Smooth muscle cell (in vitro differentiated cells): ENCODE data around the gene LRRC17. TPM values are rescaled to one million over a fixed set of nuclear protein-coding genes. Genes with fewer than 3 reads are reported as not detected.
A peak's percentile ranks its signal among the peaks of the same experiment; 100 is the strongest.

Experiments used
- DNase-seq: peaks from one replicate; lab custom pipeline; 2025; ENCODE audit not compliant: unreplicated experiment; lab: John Stamatoyannopoulos, UW
- H2AFZ ChIP-seq: fragments of 200-600 bp; sonication (generic); 2 replicates; pipeline ENCODE4 v1.6.0; 2016; ENCODE audit warnings: antibody characterized with exemption, low read depth, mild to moderate bottlenecking
- H3F3A ChIP-seq: fragments of 200-600 bp; sonication (generic); 2 replicates; pipeline ENCODE4 v1.6.0; 2017; ENCODE audit warnings: antibody characterized with exemption, low read depth
- H3K27ac ChIP-seq: fragments of 200-600 bp; sonication (generic); 2 replicates; pipeline ENCODE4 v1.5.1; 2016; ENCODE audit warnings: low read depth, mild to moderate bottlenecking
- H3K27me3 ChIP-seq: fragments of 200-600 bp; sonication (generic); 2 replicates; pipeline ENCODE4 v1.6.1; 2016; ENCODE audit warnings: low read depth, mild to moderate bottlenecking
- H3K36me3 ChIP-seq: fragments of 200-600 bp; sonication (generic); 2 replicates; pipeline ENCODE4 v1.5.1; 2016; ENCODE audit warnings: low read depth
- H3K4me1 ChIP-seq: fragments of 200-600 bp; sonication (generic); 2 replicates; pipeline ENCODE4 v1.5.1; 2016; ENCODE audit warnings: low read depth
- H3K4me2 ChIP-seq: fragments of 200-600 bp; sonication (generic); 2 replicates; pipeline ENCODE4 v1.6.0; 2016; ENCODE audit warnings: mild to moderate bottlenecking
- H3K4me3 ChIP-seq: fragments of 200-600 bp; sonication (generic); 2 replicates; pipeline ENCODE4 v1.5.1; 2016; ENCODE audit warnings: mild to moderate bottlenecking
- H3K79me2 ChIP-seq: fragments of 200-600 bp; sonication (generic); 2 replicates; pipeline ENCODE4 v1.6.0; 2016; ENCODE audit warnings: low read depth, mild to moderate bottlenecking
- H3K9ac ChIP-seq: fragments of 200-600 bp; sonication (generic); 2 replicates; pipeline ENCODE4 v1.6.0; 2016; ENCODE audit warnings: low read depth
- H3K9me3 ChIP-seq: fragments of 200-600 bp; sonication (generic); replicated peaks from 2 replicates; pipeline ENCODE4 v1.5.1; 2016; ENCODE audit warnings: low read depth
- H4K20me1 ChIP-seq: fragments of 200-600 bp; sonication (generic); 2 replicates; pipeline ENCODE4 v1.6.0; 2016; ENCODE audit warnings: low read depth
- CTCF ChIP-seq: fragments of 200-600 bp; sonication (generic); IDR thresholded peaks from 2 replicates; pipeline ENCODE4 v1.5.1; 2017; ENCODE audit warnings: borderline replicate concordance, mild to moderate bottlenecking, antibody characterized with exemption; ENCODE audit not compliant: insufficient read depth, poor library complexity, severe bottlenecking
- WGBS: methylation state at CpG from one replicate; pipeline ENCODE4 v1.1.7; 2016; ENCODE audit warnings: low lambda C conversion rate; 5-methylcytosine and 5-hydroxymethylcytosine counted together
- polyA plus RNA-seq: library from polyadenylated mRNA; unstranded; fragments of >200 nt; fragmentation: Nextera tagmentation; extraction: Ambion mirVana; gene quantifications from 2 replicates; pipeline ENCODE4 v1.2.1, GENCODE V29; 2016
- total RNA-seq: library from RNA; depleted of rRNA; stranded (reverse); fragments of >200 nt; gene quantifications from 2 replicates; pipeline ENCODE4 v1.2.3, GENCODE V29; 2014

The LRRC17 gene
- total and polyA plus RNA-seq, 2 experiments from 2014 or later = 6.2 to 23.0 TPM

GRCh38 chr7:102892631-102893278 lies 20.0 kb upstream of the LRRC17 start:
- no peak for DNase-seq
- H3K27ac ChIP-seq = peak overlapping the region; percentile 88
- TF ChIP-seq CTCF = no peak
- no peaks in the 10 kb centered on the region for H3K36me3 ChIP-seq
- H3K27me3 ChIP-seq = no peaks in the 10 kb centered on the region
- no peaks in the 10 kb centered on the region for H3K79me2 ChIP-seq
- WGBS = 93% methylated on average over 1 of the region's 1 CpG
- no peak overlapping the region for H2AFZ ChIP-seq
- no peaks in the 10 kb centered on the region for H4K20me1 ChIP-seq
- peaks cover 9% of the 10 kb centered on the region for H3K4me1 ChIP-seq
- no peaks in the 10 kb centered on the region for H3K9me3 ChIP-seq
- peaks cover 11% of the 10 kb centered on the region for H3F3A ChIP-seq
- H3K4me3 ChIP-seq = no peak overlapping the region
- H3K9ac ChIP-seq = no peak overlapping the region
- H3K4me2 ChIP-seq = peak overlapping the region; percentile 45

- Histone ChIP-seq H3K4me1 (peaks cover 9% of the 10 kb centered on the region), H2AFZ (peak overlapping the region; percentile 72), H3K27ac (peak overlapping the region; percentile 8), H4K20me1 (no peaks in the 10 kb centered on the region), H3K79me2 (no peaks in the 10 kb centered on the region), H3K36me3 (no peaks in the 10 kb centered on the region), H3K9me3 (no peaks in the 10 kb centered on the region), H3K4me2 (no peak overlapping the region), H3F3A (peaks cover 11% of the 10 kb centered on the region), H3K27me3 (no peaks in the 10 kb centered on the region), H3K9ac (no peak overlapping the region), H3K4me3 (no peak overlapping the region)
- TF ChIP-seq CTCF = no peak
- DNase-seq = no peak
- 39% methylated on average over 3 of the region's 3 CpGs for WGBS
These were observed 17.2 kb upstream of the LRRC17 start for GRCh38 chr7:102895602-102896001.

GRCh38 chr7:102896585-102896984 lies 16.2 kb upstream of the LRRC17 start:
- Histone ChIP-seq H3K9me3 (no peaks in the 10 kb centered on the region), H3K36me3 (no peaks in the 10 kb centered on the region), H3F3A (peaks cover 3% of the 10 kb centered on the region), H2AFZ (no peak overlapping the region), H3K27me3 (no peaks in the 10 kb centered on the region), H4K20me1 (no peaks in the 10 kb centered on the region), H3K27ac (no peak overlapping the region), H3K79me2 (no peaks in the 10 kb centered on the region), H3K4me2 (no peak overlapping the region), H3K9ac (no peak overlapping the region), H3K4me3 (no peak overlapping the region), H3K4me1 (peaks cover 5% of the 10 kb centered on the region)
- no peak for DNase-seq
- TF ChIP-seq CTCF = no peak

- Histone ChIP-seq H3K27ac (no peak overlapping the region), H3K9me3 (no peaks in the 10 kb centered on the region), H3K9ac (no peak overlapping the region), H4K20me1 (no peaks in the 10 kb centered on the region), H3K4me1 (no peaks in the 10 kb centered on the region), H3F3A (no peaks in the 10 kb centered on the region), H3K36me3 (no peaks in the 10 kb centered on the region), H3K79me2 (no peaks in the 10 kb centered on the region), H3K4me3 (no peak overlapping the region), H3K27me3 (no peaks in the 10 kb centered on the region), H2AFZ (no peak overlapping the region), H3K4me2 (no peak overlapping the region)
- TF ChIP-seq CTCF = no peak
- DNase-seq = no peak
- 84% methylated on average over 2 of the region's 2 CpGs for whole genome bisulfite sequencing
These were observed 15.6 kb upstream of the LRRC17 start for GRCh38 chr7:102897211-102897631.
